GM21576 (cell line): ENCODE results near the gene COL3A1.

ENCODE experiments used
- ATAC-seq: cut with Tn5 transposase; IDR thresholded peaks from one replicate; pipeline ENCODE4 v1.9.1; 2021; ENCODE audit warnings: mild to moderate bottlenecking, moderate library complexity; ENCODE audit not compliant: unreplicated experiment

Gene COL3A1

DNA sequence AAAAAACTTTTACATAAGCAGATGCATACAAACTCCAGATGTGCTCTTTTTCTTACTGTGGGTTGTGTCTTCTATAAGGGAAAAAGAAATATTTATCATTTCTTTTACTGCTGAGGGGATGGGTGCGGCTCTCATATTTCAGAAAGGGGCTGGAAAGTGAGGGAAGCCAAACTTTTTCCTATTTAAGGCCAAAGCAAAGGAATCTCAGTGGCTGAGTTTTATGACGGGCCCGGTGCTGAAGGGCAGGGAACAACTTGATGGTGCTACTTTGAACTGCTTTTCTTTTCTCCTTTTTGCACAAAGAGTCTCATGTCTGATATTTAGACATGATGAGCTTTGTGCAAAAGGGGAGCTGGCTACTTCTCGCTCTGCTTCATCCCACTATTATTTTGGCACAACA is at the start of gene COL3A1:
COL3A1 (plus strand) TSS at position 210 of the 400 bp plus-strand sequence; CDS start at position 327, 117 bp downstream.
- ATAC-seq: no peak

DNA sequence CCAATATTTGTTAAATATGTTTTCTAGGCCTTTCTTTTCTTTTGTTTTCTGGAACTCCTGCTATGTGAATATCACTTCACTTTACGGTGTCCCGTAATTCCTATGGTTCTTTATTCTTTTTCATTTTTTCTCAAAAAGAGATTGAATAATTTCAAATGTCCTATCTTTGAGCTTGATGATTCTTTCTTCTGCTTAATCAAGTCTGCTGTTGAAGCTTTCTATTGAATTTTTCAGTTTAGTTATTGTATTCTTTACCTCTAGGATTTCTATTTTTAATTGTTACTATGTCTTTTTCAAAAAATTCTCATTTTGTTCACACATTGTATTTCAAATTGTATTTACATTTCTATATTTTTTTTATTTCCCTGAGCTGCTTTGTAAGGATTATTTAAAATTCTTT is 45.5 kb upstream of the COL3A1 start:
- ATAC-seq: no peak

DNA sequence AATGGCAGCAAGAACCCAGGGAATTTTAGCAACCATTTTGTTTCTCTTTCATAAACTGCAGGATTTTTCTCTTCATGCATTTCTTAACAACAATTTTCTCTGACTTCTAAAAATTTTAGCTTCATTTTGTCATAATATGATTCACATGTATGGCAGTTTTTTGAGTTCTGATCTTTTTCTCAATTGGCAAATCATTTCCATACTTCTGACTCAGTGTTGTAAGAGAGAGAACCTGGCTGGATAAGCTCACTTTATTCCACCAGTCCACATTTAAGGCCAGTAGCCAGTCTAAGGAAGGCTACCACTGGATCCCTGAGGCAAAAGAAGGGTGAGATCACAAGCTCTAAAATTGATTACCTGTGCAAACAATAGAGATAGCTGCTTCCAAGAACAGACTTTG is 42.8 kb upstream of the COL3A1 start:
- no peak for ATAC-seq

DNA sequence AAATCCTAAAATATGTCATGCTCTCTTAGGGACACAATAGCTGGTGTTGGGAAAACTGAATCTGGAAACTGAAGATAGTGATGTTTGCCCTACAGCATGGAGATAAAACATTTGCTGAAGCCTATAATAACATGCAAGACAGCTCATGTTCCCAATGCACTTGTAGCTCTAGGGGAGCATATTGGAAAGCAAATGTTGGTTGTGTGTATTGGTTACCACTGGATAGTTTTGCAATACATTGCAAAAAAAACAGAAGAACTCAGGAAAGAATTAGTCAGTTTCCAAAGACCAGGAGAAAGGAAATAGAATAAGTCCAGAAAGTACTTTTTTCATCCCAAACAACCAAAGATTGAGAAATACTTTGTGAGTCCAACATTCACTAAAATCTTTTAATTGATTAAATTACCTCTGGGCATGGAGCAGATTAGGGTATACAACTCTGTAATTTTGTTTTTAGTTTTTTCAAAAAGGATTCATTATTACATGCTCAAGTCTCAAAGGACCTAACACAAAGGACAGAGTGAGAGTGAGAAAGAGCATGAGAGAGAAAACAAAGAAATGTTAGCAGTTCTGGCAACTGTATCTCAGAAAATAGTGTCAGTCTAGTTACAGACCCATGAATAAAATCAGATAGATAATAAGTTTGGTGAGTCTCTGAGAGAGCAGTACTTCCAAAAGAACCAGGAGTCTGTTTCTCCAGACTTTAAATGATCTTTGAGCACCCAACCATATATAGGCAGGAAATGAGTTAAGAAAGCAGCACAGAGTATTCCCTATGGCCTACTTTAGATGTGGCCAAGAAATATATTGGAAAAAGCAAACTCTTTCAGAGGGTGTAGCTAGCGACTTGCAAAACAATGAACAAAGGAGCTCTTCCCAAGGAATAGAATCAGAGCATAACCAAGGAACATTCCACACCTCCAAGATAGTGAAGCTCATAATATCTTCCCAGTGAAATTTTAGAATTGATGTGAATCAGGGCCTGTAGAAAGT is 36.6 kb upstream of the COL3A1 start:
- no peak for ATAC-seq

DNA sequence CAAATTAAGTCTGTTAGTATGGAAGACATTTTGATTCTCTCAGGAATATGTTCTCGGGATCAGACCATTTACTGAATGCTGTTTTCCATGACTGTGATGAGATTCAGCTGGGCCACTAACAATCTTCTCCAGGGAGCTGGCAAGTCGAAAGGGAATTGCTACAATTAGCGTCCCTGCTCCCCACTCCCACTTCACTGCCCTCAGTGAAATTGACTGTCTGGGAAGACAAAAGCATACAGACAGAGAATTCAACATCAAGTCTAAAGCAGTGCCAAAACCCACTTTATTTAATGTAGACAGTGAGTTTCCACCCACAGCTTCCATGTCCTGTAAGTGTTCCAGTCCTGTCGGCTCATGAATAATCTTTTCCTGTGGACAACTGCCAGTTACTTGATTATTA is 34.0 kb upstream of the COL3A1 start:
- ATAC-seq: no peak

DNA sequence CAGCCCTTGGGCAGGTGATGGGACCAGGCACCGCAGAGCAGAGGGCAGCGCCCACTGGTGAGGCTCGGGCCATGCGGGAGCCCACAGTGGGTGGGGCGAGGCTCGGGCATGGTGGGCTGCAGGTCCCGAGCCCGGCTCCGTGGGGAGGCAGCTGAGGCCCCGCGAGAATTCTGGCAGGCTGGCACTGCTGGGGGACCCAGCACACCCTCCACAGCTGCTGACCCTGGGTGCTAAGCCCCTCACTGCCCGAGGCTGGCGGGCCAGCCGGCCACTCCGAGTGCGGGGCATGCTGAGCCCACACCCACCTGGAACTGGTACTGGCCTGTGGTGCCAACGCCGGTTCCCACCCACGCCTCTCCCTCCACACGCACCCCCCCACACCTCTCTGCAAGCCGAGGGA is 29.7 kb upstream of the COL3A1 start:
- no peak for ATAC-seq

DNA sequence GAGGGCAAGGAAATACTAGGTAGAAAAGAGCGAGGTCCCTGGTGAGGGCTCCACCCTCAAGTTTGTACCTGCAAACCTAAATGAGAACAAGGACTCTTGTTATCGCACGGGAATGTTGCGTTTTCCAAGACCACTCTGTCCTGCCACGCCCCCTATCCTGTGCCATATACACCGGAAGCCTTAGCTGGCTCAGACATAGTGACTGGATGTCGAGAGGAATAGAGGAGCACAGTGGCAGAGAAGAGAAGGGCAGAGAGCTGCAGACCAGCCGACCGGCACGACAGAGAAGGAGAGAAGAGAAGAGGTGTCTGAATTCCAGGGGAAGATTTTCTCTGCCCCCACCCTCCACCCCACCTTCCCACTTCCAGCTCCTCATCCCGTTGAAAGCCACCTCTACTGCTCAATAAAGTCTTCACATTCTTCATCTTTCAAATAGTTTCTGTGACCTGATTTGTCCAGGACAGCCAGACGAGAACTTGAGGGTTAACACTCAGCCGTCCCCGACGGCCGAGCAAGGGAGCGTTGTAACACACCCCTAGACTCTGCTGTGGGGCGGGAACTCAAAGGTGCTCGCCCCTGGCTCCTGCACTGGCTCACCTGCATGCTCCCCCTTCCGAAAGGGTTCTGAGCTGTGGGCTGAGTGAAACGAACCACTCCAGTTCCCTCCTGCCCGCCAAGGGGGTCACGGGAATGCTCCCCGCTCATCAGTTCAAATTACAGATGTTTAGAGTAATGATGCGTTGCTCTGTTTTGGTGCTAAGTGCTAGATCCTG is 24.9 kb upstream of the COL3A1 start:
- no peak for ATAC-seq

DNA sequence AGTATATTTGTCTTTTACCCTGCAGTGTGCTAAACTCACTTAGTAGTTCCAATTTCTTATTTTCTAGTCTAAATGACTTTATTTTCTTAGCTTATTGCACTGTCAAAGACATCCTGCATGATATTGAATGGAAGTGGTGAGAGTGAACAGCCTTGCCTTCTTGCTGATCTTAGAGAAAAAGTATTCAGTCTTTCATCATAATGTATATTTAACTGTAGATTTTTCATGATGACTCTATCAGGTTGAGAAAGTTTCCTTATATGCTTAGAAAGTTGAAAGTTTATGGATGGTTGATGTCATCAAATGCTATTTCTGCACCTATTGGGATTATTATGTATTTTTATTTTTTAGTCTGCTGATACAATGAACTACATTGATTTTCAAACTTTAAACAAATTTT is 21.3 kb upstream of the COL3A1 start:
- ATAC-seq: no peak

DNA sequence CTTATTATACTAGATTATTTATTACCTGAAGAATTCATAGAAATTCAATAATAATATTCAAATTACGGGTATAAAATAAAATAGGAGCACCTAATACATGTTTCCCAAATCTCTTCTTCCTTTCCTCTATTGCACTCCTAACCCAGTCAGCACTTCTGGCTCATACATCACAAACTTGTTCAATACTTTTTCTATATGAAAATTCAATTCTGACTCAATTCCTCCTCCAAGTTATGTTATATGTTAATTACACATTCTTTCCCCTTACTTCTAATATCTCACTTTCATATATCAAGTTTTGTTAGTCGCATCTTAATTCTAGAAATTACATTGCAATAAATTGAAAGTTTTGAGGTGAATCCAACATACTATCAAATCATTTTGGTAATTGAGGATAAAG is 17.9 kb upstream of the COL3A1 start:
- ATAC-seq: no peak

DNA sequence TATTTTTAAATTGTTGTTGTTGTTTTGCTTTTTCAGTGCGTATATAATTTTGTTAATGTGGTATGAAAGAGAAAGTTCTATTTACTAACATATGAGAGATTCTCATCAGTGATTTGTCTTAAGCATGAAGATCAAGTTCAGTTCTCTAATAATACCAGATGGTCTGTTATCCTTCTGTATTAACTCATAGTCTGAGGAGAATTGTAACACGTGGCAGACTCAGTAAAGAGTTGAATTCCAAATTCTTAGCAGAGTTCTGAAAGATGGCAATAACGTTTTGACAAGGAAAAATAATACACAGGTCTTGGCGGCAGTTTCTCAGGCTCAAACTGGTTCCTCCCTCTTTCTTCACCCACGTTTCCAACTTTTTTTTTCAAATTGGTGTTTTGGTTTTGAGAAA is 17.2 kb upstream of the COL3A1 start:
- no peak for ATAC-seq

DNA sequence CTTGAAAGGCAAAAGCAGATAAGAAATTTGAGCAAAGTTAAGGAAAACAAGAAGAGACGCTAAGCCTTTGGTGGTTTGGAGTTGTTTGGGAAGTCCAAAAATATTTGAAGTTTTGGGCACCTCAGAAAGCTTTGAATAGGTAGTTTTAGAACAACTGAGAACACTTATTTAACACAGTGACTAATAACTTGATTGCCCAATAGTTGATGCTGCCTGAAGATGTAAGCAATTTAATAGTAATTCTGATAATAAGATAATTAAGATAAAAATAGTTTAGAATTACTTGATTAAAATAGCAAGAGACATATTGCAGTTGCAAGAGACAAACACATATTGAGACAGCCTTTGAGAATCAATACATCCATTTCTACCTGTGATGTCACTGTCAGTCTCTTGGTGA is 16.5 kb upstream of the COL3A1 start:
- ATAC-seq: no peak

DNA sequence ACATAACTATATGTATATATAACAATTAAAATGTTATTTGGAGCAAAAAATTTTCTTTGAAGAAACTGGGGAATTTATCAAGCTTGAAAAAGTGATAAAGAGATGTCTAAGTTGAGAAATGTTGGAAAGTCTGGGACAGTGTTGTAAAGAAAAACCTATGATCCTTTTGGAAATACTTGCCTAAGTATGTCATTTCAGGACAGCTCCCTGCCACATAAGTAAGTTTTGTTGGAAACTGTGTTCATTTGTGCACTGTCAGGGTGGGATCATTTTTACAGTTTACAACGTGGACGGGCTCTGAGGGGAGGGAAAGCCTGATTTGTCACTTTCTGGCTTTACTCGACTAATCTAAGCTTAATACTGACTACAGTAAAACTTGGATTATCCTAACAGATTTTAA is 10.4 kb upstream of the COL3A1 start:
- ATAC-seq: no peak

DNA sequence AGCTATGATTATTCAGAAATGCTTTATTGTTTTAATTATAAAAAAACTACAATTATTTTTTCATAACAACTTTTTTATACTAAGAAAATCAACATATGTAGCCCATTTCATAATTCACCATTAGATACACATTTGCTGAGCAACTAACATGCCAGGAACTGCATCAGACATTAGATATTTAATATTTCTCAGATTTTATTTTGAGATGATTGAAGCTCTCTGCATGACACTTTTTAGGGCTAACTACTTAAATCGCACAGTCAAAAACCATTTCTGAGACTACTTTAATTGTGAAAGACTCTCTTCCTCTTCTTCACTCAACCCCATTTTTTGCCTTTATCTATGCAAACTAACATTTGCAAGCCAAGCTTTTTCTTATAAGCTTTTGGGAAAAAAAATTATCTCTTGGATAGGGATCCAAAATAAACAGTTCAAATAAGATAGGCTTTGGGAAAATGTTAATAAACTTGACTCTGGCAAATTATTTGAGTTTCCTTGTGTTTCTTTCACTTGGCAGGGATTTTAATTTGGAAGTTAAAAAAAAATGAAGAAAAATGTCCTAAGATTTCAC is 9.1 kb upstream of the COL3A1 start:
- ATAC-seq: no peak

DNA sequence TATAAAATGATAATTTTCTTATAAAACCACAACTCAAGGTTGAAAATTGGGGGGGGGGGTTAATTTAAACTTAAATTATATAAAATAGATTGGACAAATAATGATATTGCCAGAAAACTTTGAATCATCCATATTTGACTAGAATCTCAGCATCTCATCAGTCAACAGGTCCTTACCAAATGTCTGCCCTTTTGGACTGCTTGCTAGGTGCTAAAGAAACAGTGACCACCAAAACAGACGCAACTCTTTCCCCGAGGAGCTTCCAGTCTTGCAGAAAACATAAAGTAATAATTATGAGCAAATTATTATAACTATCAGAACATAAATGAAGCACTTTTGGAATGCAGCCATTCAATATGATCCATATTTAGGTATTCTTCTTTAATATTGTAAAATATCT is 8.6 kb upstream of the COL3A1 start:
- ATAC-seq: no peak

DNA sequence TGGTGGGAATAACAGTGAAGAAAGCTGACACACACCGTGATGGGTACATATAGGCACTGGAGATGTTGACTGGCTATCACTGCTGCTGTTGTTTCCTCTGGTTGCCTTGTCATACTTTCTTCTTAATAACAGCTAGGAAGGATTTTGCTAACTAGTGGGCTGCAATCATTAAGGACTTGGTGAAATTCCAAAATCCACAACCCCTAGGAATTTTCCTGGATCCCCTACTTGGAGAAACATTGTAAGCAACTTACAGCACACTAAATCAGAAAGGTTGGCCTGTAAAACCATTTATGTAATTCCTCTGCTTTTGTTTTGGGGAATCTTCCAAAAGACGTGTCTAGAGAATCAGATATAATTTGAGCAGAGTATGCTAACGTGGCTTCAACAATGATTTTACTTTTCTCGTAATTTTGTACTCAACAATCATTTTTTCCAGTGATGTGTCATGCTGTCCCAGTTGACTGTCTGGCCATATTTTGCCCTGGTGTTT is 8.0 kb upstream of the COL3A1 start:
- ATAC-seq: no peak

DNA sequence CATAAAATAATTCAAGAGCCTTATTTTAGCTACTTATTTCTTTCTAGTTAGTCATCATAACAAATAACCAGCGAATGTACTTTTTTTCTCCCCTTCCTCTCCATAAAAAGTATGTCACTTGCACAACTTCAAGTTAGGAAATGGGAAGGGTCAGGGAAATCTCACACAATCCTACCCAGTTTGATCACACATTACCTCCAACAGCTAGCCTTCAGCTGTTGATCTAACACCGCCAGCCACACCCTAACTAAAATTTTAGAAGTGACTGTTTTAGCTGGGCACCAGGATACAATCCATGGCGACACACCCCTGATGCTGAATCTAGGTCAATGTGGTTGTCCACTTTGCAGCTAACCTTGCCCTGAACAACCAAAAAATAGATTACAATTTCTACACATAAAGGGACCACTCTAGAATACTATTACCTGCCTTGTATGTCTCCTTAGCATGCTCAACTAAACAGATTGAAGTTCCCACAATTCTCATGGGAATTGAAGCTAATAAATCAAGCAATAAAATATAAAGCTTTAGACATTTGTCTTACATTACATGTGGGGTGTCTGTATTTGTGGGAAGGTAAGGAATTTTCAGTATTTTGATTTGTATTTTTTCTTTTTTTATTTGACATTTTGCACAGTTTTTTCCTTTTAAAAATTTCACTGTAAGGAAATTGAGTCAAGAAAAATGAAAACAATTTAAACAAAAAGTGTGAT is 7.3 kb upstream of the COL3A1 start:
- ATAC-seq: no peak

DNA sequence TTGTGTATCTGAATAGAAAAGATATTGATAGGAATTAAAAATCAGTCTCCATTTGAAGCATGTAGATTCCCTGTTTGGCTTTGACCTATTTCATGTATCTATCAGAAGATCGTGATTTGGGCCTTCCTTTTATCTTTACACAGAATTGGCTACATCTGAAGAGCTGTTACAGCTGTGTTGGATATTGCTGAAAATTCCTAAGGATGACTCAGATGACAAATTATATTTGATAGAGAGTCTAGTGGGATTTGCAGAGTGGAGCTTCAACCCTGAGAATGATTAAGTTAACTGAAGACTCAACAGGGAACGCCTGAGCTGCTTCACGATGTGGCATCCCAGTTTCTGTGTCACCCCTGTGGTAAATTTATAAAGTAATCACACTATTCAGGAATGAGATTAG is 4.9 kb upstream of the COL3A1 start:
- no peak for ATAC-seq

DNA sequence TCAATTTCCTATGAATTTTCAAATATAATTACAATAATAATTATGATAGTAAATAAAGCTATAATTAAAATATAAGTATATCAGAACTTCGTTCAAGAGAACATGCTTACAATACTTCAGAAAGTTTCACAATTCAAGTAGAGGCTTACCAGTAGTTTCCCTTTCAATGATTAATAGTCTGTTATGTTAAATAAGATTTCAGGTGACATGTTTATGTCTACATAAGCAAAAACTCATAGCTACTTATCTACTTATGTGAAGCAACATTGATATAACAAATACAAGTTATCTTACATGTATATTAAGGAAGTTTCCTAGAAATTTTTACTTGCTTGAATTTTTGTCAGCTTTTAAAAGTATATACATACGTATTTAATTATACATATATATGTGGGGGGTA is 4.5 kb upstream of the COL3A1 start:
- no peak for ATAC-seq

DNA sequence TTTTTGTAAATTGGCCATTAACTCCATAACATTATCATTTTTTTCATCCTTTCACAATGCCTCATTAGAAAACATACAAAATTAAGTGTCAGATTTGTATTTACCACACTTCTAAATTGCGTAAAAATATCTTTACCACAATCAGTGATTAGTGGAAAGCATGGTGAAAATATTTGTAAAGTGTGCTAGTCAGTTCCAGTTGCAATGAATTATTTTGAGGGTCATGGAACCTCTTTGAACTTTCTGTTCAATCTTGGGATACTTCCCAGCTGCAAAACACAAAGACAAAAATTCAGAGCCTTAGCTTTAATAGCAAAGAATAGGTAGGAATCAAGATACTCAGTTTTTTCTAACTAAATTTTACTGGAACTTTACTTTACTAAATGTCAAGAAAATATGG is 4.0 kb upstream of the COL3A1 start:
- no peak for ATAC-seq

DNA sequence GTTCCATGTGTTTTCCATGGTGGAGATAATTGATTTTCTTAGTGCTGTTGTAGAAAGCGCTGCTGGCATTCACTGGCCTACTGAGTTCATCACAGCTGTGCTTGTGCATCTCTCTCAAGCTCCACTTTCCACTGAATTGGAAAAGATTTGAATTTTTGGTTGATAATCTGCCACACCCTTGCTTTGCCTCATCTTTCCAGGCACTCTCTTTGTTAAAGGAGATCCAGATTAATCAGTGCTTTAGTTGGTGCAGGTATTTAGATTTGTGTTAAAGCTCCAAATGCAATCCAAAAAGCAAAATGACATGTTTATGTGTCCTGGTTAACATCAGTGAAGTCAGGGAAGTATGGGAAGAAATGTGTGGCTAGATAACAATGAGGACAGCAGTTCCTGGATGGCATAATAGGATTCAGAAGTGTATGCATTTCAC is 2.7 kb upstream of the COL3A1 start:
- ATAC-seq: no peak

DNA sequence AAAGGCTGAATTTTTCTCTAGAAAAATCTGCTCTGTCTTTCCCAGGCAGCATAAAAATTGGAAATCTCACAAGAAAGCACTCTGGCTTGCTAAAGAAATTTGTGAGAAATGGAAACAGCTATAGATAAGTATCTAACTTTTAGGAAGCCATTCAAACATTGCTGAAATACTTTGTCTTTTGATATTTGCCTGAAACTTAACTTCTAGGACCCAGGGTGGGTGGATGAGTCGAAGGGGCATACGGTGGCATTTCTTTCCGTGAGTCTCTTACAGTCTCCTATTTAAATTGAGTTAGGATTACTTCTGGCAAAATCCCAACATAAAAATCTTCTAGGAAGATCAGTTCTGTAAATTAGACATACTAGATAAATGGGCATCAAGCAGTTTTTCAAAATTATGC is 532 bp upstream of the COL3A1 start:
- ATAC-seq: no peak
